Measurements from ENCODE around the gene FBLL1. TPM values are rescaled to one million over a fixed set of nuclear protein-coding genes. Genes with fewer than 3 reads are reported as not detected.

The FBLL1 gene
- total RNA-seq, 1 donor, result 0.54 TPM

Small RNAs within 50 kb of the gene (small RNA-seq; reads per million reads assigned to genes)
- gene MIR103A1, result 44.3 reads per million, percentile 96 among the genes with 10 or more reads in this experiment

Other genes with a start within 250 kb of the FBLL1 start
- 0.54 TPM for gene WWC1, start 237.7 kb upstream of the FBLL1 start, total RNA-seq
- 22.9 TPM for gene RARS1, start 42.8 kb upstream of the FBLL1 start, total RNA-seq
- 12.4 TPM for gene PANK3, start 50.1 kb downstream of the FBLL1 start, total RNA-seq

All from hematopoietic multipotent progenitor cell (in vitro differentiated cells).